GM10266 (cell line): ENCODE results near the gene GALNT10.

Experiments
- DNase-seq: peaks from one replicate; pipeline ENCODE4 v3.0.0; 2012; ENCODE audit errors: extremely low spot score
- CTCF ChIP-seq: IDR thresholded peaks from 2 replicates; pipeline ENCODE4 v1.5.1; 2012; ENCODE audit warnings: mild to moderate bottlenecking, low read depth; ENCODE audit not compliant: control insufficient read depth, insufficient read depth; ENCODE audit errors: missing control alignments

GALNT10 gene

GRCh38 chr5:154429341-154429740 lies 238.8 kb downstream of the GALNT10 start:
- DNase-seq: no peak
- TF ChIP-seq CTCF: no peak

GRCh38 chr5:154430466-154430865 lies 239.9 kb downstream of the GALNT10 start:
- no peak for TF ChIP-seq CTCF
- no peak for DNase-seq

- no peak for TF ChIP-seq CTCF
- no peak for DNase-seq
Measured at GRCh38 chr5:154430961-154431630, 240.6 kb downstream of the GALNT10 start.

GRCh38 chr5:154435226-154435625 lies 244.7 kb downstream of the GALNT10 start:
- TF ChIP-seq CTCF: no peak
- DNase-seq: no peak

- no peak for DNase-seq
- no peak for TF ChIP-seq CTCF
Measured at GRCh38 chr5:154437281-154437965, 246.9 kb downstream of the GALNT10 start.

GRCh38 chr5:154440540-154440939 lies 250.0 kb downstream of the GALNT10 start:
- DNase-seq: no peak
- TF ChIP-seq CTCF: no peak

GRCh38 chr5:154442801-154443200 lies 252.3 kb downstream of the GALNT10 start:
- DNase-seq: no peak
- no peak for TF ChIP-seq CTCF
